GM12891 (cell line): ENCODE data around the gene SLC1A3.
"Not testable (repeated sequence)": the region's sequence is repeated elsewhere in the genome, so short reads cannot be mapped to it uniquely, and the experiment has no call there.

Experiments
- DNase-seq: peaks from one replicate; pipeline ENCODE4 v3.0.0; 2011; ENCODE audit warnings: low spot score; ENCODE audit not compliant: insufficient read length
- FAIRE-seq: peaks from 2 replicates; lab custom pipeline; 2011; peaks lifted over from hg19 to GRCh38; lab: Jason Lieb, UNC
- PAX5 ChIP-seq: IDR thresholded peaks from 2 replicates; pipeline ENCODE4 v1.6.1; 2011; ENCODE audit warnings: low read length, moderate library complexity, mild to moderate bottlenecking; ENCODE audit not compliant: insufficient read depth, severe bottlenecking
- POLR2A ChIP-seq: IDR thresholded peaks from 2 replicates; pipeline ENCODE4 v1.6.1; 2011; ENCODE audit warnings: low read depth, low read length, control low read depth
- POLR2AphosphoS5 ChIP-seq: IDR thresholded peaks from 2 replicates; pipeline ENCODE4 v1.6.1; 2011; ENCODE audit warnings: low read depth, low read length, control low read depth
- POU2F2 ChIP-seq: IDR thresholded peaks from 2 replicates; pipeline ENCODE4 v1.6.1; 2011; ENCODE audit warnings: low read depth, mild to moderate bottlenecking, control low read depth, low read length, moderate library complexity
- SPI1 ChIP-seq: IDR thresholded peaks from 2 replicates; pipeline ENCODE4 v1.6.1; 2011; ENCODE audit warnings: low read depth, low read length, control low read depth
- TAF1 ChIP-seq: IDR thresholded peaks from 2 replicates; pipeline ENCODE4 v1.6.1; 2011; ENCODE audit warnings: low read depth, low read length, control low read depth

Gene SLC1A3

GRCh38 chr5:36641431-36641830, 35.0 kb downstream of the SLC1A3 start:
- FAIRE-seq (no peak), DNase-seq (no peak)
- TF ChIP-seq POU2F2 (no peak), TAF1 (no peak), PAX5 (no peak), SPI1 (no peak), POLR2AphosphoS5 (no peak), POLR2A (no peak)

- no peak for DNase-seq
These were observed 35.7 kb downstream of the SLC1A3 start for GRCh38 chr5:36642089-36642488.

GRCh38 chr5:36643162-36643561, 36.8 kb downstream of the SLC1A3 start:
- TF ChIP-seq POLR2A, result no peak
- no peak for TF ChIP-seq POU2F2
- no peak for TF ChIP-seq PAX5
- no peak for TF ChIP-seq SPI1
- no peak for TF ChIP-seq TAF1
- TF ChIP-seq POLR2AphosphoS5, result no peak
- DNase-seq (no peak), FAIRE-seq (no peak)

More at GRCh38 chr5:36642089-36642488, 35.7 kb downstream of the SLC1A3 start:
- TF ChIP-seq TAF1, result no peak
- TF ChIP-seq POU2F2, result no peak
- peak; percentile 9 for FAIRE-seq

GRCh38 chr5:36643841-36644240, 37.4 kb downstream of the SLC1A3 start:
- DNase-seq, result not testable (repeated sequence)

GRCh38 chr5:36644727-36645126, 38.3 kb downstream of the SLC1A3 start:
- TF ChIP-seq SPI1 (no peak), TAF1 (no peak), POU2F2 (no peak), POLR2AphosphoS5 (no peak), POLR2A (no peak), PAX5 (no peak)
- DNase-seq (no peak), FAIRE-seq (no peak)

More at GRCh38 chr5:36643841-36644240, 37.4 kb downstream of the SLC1A3 start:
- not testable (repeated sequence) for FAIRE-seq

GRCh38 chr5:36646100-36646499, 39.7 kb downstream of the SLC1A3 start:
- TF ChIP-seq POU2F2 (no peak), TAF1 (no peak), SPI1 (no peak), POLR2AphosphoS5 (no peak), POLR2A (no peak), PAX5 (no peak)
- DNase-seq (no peak), FAIRE-seq (peak; percentile 23)

DNA sequence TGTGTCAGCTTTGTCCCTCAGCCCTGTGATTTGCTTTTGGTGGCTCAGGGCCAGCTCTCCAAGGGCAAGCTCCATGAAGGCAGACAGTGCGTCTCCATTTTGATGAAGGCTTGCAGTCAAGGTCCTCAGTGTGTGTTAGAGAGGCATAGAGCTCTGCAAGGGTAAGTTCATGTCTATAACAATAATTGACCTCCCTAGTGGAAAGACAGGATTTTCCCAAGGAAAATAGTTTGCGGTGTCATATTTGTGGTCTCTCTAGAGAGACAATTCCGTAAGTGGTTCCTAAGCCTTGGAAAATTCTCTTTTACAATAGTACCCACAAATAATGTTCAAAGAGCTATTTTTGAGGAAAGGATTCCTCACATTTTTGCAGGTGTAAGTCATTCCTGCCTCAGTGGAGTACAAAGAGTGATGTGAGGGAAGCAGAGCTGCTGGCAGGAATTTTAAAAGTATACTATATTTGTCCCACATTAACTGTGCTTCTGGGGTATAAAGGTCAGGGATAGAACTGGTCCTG, 40.2 kb downstream of the SLC1A3 start:
- DNase-seq (no peak), FAIRE-seq (no peak)
- TF ChIP-seq POLR2A, result no peak
- no peak for TF ChIP-seq PAX5
- TF ChIP-seq TAF1, result no peak
- TF ChIP-seq POU2F2, result no peak
- TF ChIP-seq POLR2AphosphoS5, result no peak
- no peak for TF ChIP-seq SPI1

- DNase-seq (no peak), FAIRE-seq (peak; percentile 26)
- TF ChIP-seq PAX5 (no peak), POU2F2 (no peak), POLR2AphosphoS5 (no peak), SPI1 (no peak), POLR2A (no peak), TAF1 (no peak)
These were observed 40.6 kb downstream of the SLC1A3 start for GRCh38 chr5:36647046-36647445.

DNA sequence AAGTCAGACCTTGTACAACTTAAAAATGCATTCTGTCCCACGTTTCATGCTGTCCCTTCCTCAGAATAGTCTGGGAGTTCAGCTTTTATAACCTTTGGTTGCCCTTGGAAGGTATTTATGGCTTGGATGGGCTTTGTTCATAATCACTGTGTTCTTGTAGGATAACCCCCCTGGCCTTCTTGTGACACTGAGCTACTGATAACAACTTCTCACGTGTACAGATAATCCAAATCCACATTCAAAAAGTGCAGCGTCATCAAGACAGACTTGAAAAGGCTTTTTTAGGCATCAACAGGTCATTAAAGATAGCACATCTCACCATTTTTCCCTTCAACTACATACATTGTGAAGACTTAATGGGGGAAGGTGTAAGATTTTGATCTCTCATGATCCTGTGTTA, 42.0 kb downstream of the SLC1A3 start:
- DNase-seq (no peak), FAIRE-seq (no peak)
- TF ChIP-seq POU2F2, result no peak
- no peak for TF ChIP-seq SPI1
- TF ChIP-seq POLR2A, result no peak
- no peak for TF ChIP-seq PAX5
- no peak for TF ChIP-seq POLR2AphosphoS5
- no peak for TF ChIP-seq TAF1

GRCh38 chr5:36651761-36652685, 45.6 kb downstream of the SLC1A3 start:
- TF ChIP-seq POLR2A (no peak), PAX5 (no peak), TAF1 (no peak), POLR2AphosphoS5 (no peak), SPI1 (no peak), POU2F2 (no peak)
- DNase-seq, result no peak
- FAIRE-seq, result no peak
